ENCODE measurements around the gene POLD2.
"Not testable (repeated sequence)": the region's sequence is repeated elsewhere in the genome, so short reads cannot be mapped to it uniquely, and the experiment has no call there.

POLD2 gene

GRCh38 chr7:44138698-44139097 is 15.3 kb upstream of the POLD2 start:
- DNase-seq (ENCODE audit: low read depth) = no peak

GRCh38 chr7:44136731-44137130 is 13.4 kb upstream of the POLD2 start:
- no peak for DNase-seq (ENCODE audit: low read depth)

GRCh38 chr7:44134943-44135628 is 11.7 kb upstream of the POLD2 start:
- no peak for DNase-seq (ENCODE audit: low read depth)

- DNase-seq (ENCODE audit: low read depth) = no peak
Measured at GRCh38 chr7:44133295-44133694, 9.9 kb upstream of the POLD2 start.

GRCh38 chr7:44132039-44132438 is 8.7 kb upstream of the POLD2 start:
- DNase-seq (ENCODE audit: low read depth) = no peak

- no peak for DNase-seq (ENCODE audit: low read depth)
Measured at GRCh38 chr7:44131173-44132029, 8.1 kb upstream of the POLD2 start.

GRCh38 chr7:44128721-44129582 is 5.6 kb upstream of the POLD2 start:
- DNase-seq (ENCODE audit: low read depth) = no peak

GRCh38 chr7:44127161-44127560 is 3.8 kb upstream of the POLD2 start:
- no peak for DNase-seq (ENCODE audit: low read depth)

- DNase-seq (ENCODE audit: low read depth) = not testable (repeated sequence)
Measured at GRCh38 chr7:44126574-44126973, 3.2 kb upstream of the POLD2 start.

- DNase-seq (ENCODE audit: low read depth) = no peak
Measured at GRCh38 chr7:44124822-44125202, 1.5 kb upstream of the POLD2 start.

GRCh38 chr7:44122529-44122928 is 819 bp downstream of the POLD2 start:
- DNase-seq (ENCODE audit: low read depth) = no peak

- no peak for DNase-seq (ENCODE audit: low read depth)
Measured at GRCh38 chr7:44121761-44122420, 1.5 kb downstream of the POLD2 start.

- DNase-seq (ENCODE audit: low read depth) = no peak
Measured at GRCh38 chr7:44120395-44120794, 3.0 kb downstream of the POLD2 start.

GRCh38 chr7:44119829-44120380 is 3.4 kb downstream of the POLD2 start:
- no peak for DNase-seq (ENCODE audit: low read depth)

GRCh38 chr7:44117801-44118429 is 5.4 kb downstream of the POLD2 start:
- no peak for DNase-seq (ENCODE audit: low read depth)

GRCh38 chr7:44116789-44117666 is 6.3 kb downstream of the POLD2 start:
- no peak for DNase-seq (ENCODE audit: low read depth)

- no peak for DNase-seq (ENCODE audit: low read depth)
Measured at GRCh38 chr7:44116087-44116788, 7.1 kb downstream of the POLD2 start.

GRCh38 chr7:44114586-44115310 is 8.6 kb downstream of the POLD2 start:
- no peak for DNase-seq (ENCODE audit: low read depth)
